Cerebellar cortex (tissue), 1 donor: Measurements from ENCODE around the gene ANXA8L1.
"Not testable (repeated sequence)": the region's sequence is repeated elsewhere in the genome, so short reads cannot be mapped to it uniquely, and the experiment has no call there.

Experiments used
- DNase-seq: peaks from one replicate; pipeline ENCODE4 v3.0.0-alpha.2; 2015; ENCODE audit warnings: low spot score

Gene ANXA8L1

GRCh38 chr10:46375406-46375805, at the start of gene ANXA8L1:
TSS of gene ANXA8L1 (plus strand) at chr10:46375776. CDS start at chr10:46375852, 76 bp downstream.
- not testable (repeated sequence) for DNase-seq

GRCh38 chr10:46326066-46326465, 49.5 kb upstream of the ANXA8L1 start:
- DNase-seq = no peak

GRCh38 chr10:46326971-46327370, 48.6 kb upstream of the ANXA8L1 start:
- DNase-seq = no peak

GRCh38 chr10:46327685-46328084, 47.9 kb upstream of the ANXA8L1 start:
- DNase-seq = no peak

- no peak for DNase-seq
Observed at GRCh38 chr10:46328853-46329689, 46.5 kb upstream of the ANXA8L1 start.

- no peak for DNase-seq
Observed at GRCh38 chr10:46329690-46330016, 45.9 kb upstream of the ANXA8L1 start.

- no peak for DNase-seq
Observed at GRCh38 chr10:46330894-46331293, 44.7 kb upstream of the ANXA8L1 start.

GRCh38 chr10:46365484-46365883, 10.1 kb upstream of the ANXA8L1 start:
- not testable (repeated sequence) for DNase-seq

- DNase-seq = not testable (repeated sequence)
Observed at GRCh38 chr10:46367209-46367608, 8.4 kb upstream of the ANXA8L1 start.

- not testable (repeated sequence) for DNase-seq
Observed at GRCh38 chr10:46367666-46368240, 7.8 kb upstream of the ANXA8L1 start.

GRCh38 chr10:46368956-46369355, 6.6 kb upstream of the ANXA8L1 start:
- DNase-seq = not testable (repeated sequence)

GRCh38 chr10:46374410-46374809, 1.2 kb upstream of the ANXA8L1 start:
- DNase-seq = not testable (repeated sequence)

- DNase-seq = not testable (repeated sequence)
Observed at GRCh38 chr10:46377022-46377421, 1.4 kb downstream of the ANXA8L1 start.

- not testable (repeated sequence) for DNase-seq
Observed at GRCh38 chr10:46377651-46378050, 2.1 kb downstream of the ANXA8L1 start.

GRCh38 chr10:46378108-46378507, 2.5 kb downstream of the ANXA8L1 start:
- DNase-seq = not testable (repeated sequence)

- DNase-seq = not testable (repeated sequence)
Observed at GRCh38 chr10:46379233-46379848, 3.8 kb downstream of the ANXA8L1 start.

- not testable (repeated sequence) for DNase-seq
Observed at GRCh38 chr10:46385858-46386257, 10.3 kb downstream of the ANXA8L1 start.

- not testable (repeated sequence) for DNase-seq
Observed at GRCh38 chr10:46386694-46387093, 11.1 kb downstream of the ANXA8L1 start.

- DNase-seq = not testable (repeated sequence)
Observed at GRCh38 chr10:46387309-46387902, 11.8 kb downstream of the ANXA8L1 start.

- not testable (repeated sequence) for DNase-seq
Observed at GRCh38 chr10:46391422-46391821, 15.8 kb downstream of the ANXA8L1 start.

- DNase-seq = not testable (repeated sequence)
Observed at GRCh38 chr10:46396441-46397279, 21.1 kb downstream of the ANXA8L1 start.

GRCh38 chr10:46397767-46398166, 22.2 kb downstream of the ANXA8L1 start:
- not testable (repeated sequence) for DNase-seq
